Measurements from ENCODE around the gene CHST10.

DNA sequence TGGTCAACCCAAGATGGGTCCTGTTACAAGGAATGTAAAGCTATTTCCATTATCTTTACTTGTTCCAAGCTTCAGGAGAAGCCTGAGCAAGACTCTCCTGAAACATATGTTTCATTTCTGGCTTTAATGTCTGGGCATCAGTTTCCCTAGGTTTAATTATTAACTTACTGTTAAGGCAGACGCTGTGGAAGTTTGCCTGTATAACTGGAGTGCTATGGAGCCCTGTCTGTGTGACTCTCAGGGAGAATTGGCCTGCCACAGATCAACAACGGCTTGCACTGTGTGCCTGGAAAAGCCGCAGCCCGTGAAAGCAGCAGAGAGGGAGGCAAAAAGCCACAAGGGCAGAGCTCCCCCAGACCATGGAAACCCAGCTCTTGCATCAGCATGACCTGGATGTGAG lies 73.0 kb downstream of the CHST10 start:
- TF ChIP-seq POLR2A (IDR thresholded peaks at IDR 0.05) (no peak), EP300 (IDR thresholded peaks at IDR 0.05) (no peak), POLR2AphosphoS5 (IDR thresholded peaks at IDR 0.05) (no peak)
- TF ChIP-seq, protein P1, sequence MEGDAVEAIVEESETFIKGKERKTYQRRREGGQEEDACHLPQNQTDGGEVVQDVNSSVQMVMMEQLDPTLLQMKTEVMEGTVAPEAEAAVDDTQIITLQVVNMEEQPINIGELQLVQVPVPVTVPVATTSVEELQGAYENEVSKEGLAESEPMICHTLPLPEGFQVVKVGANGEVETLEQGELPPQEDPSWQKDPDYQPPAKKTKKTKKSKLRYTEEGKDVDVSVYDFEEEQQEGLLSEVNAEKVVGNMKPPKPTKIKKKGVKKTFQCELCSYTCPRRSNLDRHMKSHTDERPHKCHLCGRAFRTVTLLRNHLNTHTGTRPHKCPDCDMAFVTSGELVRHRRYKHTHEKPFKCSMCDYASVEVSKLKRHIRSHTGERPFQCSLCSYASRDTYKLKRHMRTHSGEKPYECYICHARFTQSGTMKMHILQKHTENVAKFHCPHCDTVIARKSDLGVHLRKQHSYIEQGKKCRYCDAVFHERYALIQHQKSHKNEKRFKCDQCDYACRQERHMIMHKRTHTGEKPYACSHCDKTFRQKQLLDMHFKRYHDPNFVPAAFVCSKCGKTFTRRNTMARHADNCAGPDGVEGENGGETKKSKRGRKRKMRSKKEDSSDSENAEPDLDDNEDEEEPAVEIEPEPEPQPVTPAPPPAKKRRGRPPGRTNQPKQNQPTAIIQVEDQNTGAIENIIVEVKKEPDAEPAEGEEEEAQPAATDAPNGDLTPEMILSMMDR (IDR thresholded peaks at IDR 0.05) = no peak

Measured in stomach (tissue), 4 donors.